GM19372 (cell line): ENCODE results near the gene FGFR4.

Source experiments
- ATAC-seq: cut with Tn5 transposase; IDR thresholded peaks from one replicate; pipeline ENCODE4 v1.9.1; 2021; ENCODE audit warnings: mild to moderate bottlenecking, low read depth, moderate library complexity; ENCODE audit not compliant: unreplicated experiment

Gene FGFR4

DNA sequence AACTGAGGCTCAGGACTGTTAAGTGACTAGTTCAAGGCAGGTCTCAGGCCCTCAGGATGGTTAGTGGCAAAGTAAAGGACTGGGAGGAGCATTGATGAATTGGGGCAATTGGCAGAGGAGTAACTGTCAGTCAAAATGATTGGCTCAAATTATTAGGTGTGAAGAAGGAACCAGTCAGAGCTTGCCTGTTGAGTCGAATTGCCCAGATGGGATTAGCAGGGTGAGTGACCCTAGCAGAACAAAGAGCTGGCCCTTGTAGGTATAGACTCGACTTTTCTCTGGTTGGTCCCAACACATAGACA, 44.3 kb downstream of the FGFR4 start:
- no peak for ATAC-seq

DNA sequence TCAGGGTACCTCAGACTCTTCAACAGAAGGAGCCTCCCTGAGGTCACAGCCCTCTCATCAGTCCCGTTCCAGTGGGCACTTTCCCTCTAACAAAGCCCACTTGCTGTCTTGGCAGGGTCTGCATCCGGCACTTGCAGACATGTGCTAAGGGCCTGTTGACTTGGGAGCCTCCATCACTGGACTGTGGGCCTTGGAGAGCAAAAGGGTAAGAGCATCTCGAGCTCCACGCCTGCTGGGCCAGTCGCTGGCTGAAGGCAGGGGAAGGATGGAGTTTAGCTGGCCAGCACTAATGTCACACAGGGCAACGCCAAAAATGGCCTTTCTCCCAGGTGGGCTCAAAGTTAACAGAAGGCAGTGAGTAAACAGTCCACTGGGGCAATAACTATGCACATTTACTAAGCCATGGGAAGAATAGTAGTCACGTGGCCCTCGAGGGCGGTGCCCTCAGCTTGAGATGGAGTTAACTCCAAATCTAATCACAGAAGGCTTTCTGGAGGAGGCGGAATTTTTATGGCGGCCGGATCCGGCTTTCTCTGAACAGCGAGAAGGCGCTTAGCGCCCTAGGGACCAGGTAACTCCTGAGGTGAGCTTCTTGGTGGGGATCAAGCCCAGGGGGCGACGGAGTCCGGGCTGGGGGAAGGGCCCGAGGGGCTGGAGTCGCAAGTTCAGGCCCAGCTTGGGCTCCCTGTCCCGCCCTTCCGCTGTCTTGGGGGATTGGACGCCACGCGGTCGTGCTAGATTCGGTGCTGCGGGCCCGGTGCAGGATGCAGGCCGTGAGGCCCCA, 44.8 kb downstream of the FGFR4 start:
- ATAC-seq: no peak

DNA sequence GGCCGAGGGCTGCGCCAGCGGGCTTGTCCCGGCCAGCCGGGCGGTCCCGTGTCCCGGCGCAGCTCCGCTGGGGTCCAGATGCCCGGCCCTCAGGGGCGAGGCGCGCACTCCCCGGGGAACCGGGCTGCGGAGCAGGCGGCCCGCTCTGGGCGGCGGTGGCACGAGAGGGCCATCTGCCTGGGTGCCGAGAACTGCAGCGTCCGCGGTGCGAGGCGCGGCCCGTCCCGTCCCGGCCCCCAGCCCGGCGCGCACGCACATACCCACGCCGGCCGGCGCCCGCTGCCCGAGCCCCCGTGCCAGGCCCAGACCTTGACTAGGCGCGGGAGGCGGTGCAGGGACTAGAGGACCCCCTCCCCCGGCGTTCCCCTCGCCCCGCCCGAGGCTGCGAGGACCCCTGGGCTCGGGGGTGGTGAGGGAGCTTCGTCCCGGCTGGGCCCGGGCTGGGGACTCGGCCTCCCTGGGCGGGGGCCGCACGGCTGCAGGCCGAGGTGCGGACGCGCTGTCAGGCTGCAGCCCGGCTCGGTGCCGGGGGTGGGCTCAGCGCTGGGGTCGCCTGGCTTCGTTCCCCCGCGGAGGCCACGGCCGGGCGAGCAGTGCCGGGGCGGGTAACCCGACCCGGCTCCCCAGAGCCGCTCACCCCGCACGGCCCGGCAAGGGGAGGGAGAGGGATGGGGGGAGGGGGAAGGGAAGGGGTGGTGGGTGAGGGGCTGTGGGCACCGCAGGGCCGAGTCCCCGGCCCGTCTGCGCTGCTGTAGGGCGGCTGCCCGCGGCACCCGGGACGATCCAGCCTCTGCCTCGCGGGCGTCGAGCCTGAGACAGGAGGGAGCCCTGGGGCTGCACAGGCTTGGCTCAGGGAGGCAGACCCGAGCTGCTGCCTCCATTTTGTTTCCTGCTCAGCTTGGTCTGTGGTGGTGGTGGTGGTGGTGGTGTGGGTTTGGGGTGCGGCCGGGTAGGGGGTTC, 45.7 kb downstream of the FGFR4 start:
- no peak for ATAC-seq

DNA sequence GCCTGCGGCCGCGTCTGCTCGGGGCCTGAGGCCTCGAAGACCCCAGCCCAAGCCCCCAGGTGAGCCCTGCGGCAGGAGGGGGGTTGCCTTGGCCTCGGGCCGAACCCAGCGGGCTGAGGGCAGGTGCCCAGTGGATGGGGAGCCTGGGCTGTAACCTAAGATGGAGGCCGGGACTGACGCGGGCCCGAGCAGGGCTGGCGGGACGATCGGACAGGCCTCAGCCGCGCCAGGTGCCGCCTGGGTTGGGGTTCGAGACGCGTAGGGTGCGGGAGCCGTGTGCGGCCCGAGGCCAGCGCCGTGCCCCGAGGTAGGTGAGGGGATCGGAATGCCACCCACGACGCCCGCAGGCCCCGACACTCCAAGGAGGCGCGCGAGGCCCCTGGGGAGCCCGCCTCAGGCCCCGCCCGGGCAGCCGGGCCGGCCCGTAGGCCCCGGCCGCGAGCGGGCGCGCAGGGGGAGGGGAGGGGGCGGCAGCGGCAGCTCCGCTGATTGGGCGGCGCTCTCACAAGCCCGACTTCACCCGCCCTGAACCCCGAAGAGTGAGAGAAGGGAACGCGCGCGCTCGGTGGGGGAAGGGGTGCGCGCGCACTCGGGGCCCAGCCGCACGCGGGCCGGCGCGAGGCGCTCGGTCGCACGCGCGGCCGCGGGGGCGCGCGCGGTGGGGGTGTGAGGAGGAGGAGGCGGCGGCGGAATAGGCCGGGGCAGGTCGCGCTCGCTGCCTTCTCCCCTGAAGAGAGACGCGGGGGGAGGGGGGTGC, 46.6 kb downstream of the FGFR4 start, which contains the start of gene NSD1:
NSD1 (plus strand) TSS at position 678 of the 757 bp plus-strand sequence. CDS start 1,331 bp downstream, outside the sequence.
- ATAC-seq: peak; percentile 65

DNA sequence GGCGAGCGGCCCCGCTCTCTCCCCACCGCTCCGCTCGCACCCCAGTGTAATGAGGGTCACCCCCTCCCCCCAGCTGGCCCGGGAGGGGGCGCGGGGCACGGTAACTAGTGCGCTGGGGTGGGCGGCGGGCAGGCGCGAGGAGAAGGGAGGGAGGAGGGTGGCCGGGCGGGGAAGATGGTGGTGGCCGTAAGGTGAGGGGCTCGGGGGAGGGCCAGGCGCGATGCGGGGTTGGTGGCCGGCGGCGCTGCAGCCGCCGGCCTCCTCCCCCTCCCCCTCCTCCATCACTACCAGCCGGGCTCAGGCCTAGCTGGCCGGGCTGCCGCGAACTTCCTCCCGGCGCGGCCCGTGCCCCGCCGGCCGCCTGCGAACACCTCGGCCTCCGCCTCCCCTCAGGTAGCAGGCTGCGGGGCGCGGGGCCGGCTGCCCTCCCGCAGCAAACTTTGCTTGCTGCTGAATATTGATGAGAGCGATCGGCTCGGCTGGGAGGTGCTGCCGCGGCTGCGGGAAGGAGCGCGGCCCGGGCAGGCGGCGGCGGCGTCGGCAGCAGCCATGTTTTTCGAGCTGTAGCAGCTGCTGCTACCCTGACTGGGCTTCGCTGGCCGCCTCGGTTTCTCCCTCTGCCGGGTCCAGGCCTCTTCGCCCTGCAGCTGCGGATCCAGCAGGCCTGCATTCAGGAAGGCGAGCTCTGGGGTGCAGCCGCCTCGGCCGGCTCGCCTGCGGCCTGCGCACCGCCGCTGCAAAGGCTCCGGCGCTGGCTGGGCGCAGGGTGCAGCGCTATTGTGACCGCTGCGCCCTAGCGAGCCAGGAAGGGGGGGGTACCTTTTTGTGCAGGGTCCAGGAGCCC, 47.4 kb downstream of the FGFR4 start:
- ATAC-seq: peak; percentile 28

DNA sequence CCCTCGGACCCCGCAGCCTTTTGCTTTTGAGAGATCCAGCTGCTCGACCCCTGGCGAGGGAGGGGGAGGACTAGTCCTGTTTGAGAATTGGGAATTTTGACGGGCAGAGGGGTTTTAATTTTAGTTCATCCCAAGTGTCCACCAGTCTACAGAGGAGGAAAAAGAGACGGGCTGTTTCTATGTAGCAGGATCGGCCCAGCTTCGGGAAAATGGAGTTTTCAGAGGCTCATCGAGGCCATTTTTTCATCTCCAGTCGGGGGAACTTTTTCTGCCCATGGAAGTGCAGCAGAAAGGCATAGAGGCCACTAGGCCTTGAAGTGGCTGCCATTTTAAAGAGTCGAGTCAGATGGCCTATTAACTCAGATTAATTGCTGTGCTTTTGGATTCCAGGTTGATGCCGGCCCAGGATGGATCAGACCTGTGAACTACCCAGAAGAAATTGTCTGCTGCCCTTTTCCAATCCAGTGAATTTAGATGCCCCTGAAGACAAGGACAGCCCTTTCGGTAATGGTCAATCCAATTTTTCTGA, 48.0 kb downstream of the FGFR4 start:
- ATAC-seq: no peak

DNA sequence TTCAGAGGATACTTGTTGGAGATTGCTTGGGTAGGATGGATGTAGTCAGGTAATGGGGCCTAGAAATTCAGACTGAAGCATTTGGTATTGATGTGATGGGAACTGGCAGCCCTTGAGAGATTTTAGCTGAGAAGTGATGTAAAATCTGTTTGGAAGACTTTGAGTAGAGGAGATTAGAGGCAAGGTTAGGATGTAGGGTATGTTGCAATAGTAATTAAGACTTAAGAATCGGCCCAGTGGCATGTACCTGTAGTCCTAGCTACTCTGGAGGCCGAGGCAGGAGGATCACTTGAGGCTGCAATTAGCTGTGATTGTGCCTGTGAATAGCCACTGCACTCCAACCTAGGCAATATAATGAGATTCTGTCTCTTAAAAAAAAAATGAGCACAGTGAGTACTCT, 53.6 kb downstream of the FGFR4 start:
- no peak for ATAC-seq

DNA sequence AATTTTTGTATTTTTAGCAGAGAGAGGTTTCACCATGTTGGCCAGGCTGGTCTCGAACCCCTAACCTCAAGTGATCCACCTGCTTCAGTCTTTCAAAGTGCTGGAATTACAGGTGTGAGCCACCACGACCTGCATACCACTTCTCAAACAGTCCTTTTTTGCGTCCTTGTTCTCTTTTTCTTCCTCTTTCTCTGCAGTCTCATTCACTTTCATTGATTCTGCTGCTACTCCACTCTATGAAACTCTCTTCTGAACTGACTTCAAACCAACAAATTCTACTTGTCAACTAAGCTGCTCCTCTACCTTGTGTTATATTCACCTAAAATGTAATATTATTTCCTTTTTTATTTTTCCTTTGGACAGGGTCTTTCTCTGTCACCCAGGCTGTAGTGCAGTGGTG, 54.8 kb downstream of the FGFR4 start:
- no peak for ATAC-seq

DNA sequence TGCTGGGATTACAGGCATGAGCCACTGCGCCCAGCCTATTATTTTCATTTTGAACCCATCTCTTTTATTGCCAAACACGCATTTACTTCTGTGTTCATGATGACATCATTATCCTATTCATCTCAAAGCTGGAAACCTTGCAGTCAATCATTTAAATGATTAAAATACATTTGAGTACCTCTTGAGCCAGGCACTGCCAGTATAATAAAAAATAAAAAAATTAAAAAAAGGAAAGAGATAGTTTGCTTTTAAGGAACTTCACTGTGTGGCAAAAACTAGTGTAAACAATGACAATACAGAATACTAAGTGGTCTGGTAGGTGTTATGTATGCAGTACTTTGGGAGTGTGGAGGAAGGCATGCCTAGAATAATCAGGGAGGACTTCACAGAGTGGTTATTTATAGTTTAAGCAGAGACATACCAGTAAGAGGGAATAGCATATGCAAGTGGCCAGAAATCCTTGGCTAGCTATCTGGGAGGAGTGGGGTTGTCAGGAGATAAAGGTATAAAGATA, 55.4 kb downstream of the FGFR4 start:
- no peak for ATAC-seq

DNA sequence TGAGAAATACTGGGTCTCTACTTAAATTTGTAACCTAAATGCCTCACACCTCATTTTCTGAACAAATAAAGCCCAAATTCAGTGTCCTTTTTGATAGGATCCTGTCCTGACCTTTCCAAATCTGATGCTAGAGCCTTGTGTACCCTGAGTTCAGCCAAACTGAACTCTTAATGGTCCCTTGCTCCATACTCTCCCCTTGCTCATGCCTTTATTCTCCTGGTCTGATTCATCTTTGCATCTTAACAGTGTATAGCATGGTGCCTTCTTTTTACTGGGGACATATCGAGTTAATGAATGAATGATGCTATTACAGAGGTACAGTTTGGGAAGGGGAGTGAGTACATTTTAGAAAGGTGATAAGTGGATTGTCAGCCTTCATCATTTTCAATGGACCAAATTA, 56.1 kb downstream of the FGFR4 start:
- ATAC-seq: no peak

DNA sequence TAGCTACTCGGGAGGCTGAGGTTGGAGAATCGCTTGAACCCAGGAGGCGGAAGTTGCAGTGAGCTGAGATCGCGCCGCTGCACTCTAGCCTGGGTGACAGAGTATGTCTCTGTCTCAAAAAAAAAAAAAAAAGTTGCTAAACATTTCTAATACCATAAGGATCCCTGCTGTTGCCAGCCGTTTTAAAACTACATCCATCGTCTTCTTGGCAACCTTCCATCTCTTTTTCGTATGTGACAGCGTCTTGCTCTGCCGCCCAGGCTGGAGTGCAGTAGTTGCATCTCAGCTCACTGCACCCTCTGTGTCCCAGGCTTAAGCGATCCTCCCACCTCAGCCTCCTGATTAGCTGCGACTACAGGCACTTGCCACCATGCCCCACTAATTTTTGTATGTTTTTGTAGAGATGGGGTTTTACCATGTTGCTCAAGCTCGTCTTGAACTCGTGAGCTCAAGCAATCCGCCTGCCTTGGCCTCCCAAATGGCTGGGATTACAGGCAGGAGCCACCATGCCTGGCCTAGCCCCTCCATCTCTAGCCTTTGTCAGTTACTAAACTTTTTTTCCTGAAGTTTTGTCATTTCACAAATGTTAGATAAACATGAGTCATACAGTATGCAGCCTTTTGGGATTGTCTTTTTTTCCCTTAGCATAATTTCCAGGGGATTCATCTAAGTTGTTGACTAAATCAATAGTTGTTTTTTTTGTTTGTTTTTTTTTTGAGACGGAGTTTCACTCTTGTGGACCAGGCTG, 60.4 kb downstream of the FGFR4 start:
- no peak for ATAC-seq
